NCI-H1092 treated with DMSO at 0.1 percent for 48 hours (cell line): Measurements from ENCODE around the gene TEDC1.

Experiments used
- DNase-seq: peaks from one replicate; lab custom pipeline; 2025; lab: John Stamatoyannopoulos, UW

The TEDC1 gene

DNA sequence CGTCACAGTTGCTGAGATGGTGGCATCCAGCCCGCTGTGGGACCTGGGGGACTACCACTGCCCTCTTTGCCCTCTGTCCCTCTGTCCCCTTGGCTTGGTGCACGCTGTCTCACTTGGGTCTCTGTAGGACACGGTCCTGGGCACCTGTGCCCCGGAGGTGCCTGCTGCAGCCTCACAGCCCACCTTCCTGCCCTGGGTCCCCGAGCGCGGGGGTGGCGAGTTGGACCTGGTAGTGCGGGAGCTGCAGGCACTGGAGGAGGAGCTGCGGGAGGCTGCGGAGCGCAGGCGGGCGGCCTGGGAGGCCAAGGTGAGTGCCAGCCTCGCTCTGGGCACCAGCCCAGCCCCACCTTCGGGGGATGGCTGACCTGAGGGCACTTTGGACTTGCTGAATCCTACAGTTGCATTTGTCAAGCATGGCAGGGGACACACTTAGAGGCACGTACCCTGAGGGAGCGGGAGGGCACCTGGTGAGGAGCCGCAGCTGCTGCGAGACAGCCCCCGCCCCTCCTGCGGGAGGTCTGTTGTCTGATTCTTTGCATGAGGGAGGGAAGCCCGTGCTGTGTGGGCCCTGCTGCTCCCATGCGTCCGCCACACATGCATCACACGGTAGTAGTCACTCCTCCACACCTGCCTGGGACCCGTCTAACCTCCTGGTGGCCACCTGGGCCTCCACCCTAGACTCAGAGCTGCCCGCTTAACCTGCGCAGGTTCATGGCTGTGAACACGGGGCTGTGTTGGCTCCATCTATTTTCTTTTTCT, 6.8 kb downstream of the TEDC1 start:
- no peak for DNase-seq

DNA sequence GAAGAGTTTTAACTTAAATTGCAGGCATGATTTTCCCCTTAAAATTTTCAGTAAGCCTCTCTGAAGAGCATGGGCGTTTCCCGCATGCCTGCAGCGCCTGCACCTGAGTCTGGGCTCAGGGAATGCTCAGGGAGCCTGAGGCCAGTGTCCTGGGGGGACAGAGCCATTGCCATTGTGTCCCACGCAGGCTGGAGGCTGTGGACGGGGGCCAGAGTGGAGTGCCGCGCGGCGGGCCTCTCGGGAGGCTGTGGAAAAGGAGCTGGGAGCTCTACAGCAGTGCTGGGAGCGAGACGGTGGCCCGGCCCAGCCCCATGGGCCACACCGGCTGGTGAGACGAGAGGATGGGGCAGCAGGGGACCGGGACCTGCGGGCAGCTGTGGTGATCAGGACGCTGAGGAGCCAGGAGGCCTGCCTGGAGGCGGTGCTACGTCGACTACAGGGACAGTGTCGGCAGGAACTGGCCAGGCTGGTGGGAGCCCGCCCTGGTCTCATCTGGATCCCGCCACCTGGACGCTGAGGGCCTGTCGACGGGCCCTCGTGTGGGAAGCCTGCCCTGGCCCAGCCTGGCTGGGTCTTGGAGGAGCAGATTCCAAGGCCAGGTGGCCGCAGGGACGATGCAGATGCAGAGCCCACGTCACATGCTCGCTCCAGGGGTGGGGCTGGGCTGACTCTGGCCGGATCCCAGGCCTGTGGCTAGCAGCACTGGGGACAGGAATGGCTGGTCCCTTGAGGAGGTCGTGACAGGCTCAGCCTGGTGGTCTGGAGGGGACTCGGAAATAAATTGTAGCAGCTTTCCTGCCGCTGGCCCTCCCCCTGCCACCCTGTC, 7.6 kb downstream of the TEDC1 start:
- DNase-seq, result no peak

GRCh38 chr14:105499256-105500035, 8.4 kb downstream of the TEDC1 start:
- DNase-seq, result no peak

DNA sequence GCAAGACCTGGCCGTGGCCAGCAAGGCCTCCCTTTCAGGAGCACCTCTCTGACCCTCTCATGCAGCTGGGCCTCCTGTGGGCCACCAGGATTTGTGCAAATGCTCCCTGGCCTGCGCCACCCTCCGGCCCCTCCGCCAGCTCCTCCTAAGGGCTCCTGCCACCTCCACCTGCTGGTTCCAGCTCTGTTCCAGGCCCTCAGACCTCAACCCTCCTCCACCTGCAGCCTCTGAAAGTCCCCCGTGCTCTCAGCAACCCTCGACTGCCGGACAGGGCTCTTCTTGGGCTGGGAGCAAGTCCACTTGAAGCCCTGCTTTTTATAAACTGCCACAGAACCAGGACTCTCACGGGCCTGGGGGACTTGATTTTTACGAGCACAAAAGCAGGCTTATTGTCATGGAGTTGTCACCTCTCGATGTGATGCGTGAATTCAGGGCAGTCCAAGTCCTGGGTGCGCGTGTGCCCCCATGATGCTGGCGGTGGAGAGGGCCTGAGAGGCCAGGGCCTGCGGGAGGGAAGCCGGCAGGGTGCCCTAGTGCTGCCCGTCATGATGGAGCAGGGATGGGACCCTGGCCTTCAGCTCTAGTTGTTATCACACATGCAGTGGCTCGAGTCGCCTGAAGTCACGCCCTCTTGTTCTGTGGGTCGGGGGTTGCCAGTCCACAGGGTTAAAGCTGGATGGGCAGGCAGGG, 9.1 kb downstream of the TEDC1 start:
- no peak for DNase-seq

DNA sequence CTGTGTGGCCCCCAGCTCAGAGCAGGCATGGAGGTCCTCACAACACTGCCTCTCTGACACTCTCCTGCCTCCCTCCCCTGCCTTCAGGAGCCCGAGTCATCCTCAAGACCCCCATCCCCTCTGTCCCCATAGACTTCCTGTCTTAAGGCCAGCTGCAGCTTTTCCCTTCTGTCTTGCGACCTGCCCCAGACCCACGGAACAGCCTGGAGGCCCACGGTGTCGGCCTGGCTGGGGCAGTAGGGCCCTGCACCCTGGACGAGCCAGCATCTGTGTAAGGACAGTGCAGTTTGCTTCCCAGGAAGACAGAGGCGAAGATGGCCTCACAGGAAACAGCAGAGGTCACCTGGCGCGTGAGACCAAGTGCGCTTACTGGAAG, 9.7 kb downstream of the TEDC1 start:
- DNase-seq, result no peak

- no peak for DNase-seq
Observed at GRCh38 chr14:105501504-105502291, 10.7 kb downstream of the TEDC1 start.

- no peak for DNase-seq
Observed at GRCh38 chr14:105502446-105503295, 11.6 kb downstream of the TEDC1 start.

DNA sequence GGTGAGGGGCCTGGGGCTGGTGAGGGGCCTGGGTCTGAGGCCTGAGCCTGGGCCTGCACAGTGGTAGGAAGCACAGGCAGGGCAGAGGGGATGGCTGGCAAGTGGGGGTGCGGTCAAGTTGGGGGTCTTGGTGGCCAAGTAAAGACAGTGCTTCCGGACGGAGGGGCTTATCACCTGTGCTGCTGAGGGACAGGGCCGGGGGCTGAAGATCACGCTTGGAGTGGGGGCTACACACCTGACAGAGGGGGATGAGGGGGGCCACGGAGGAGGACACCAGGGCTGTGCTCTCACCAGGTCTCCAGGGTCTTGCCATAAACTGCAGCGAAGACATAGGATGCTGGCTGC, 12.2 kb downstream of the TEDC1 start:
- DNase-seq, result no peak

DNA sequence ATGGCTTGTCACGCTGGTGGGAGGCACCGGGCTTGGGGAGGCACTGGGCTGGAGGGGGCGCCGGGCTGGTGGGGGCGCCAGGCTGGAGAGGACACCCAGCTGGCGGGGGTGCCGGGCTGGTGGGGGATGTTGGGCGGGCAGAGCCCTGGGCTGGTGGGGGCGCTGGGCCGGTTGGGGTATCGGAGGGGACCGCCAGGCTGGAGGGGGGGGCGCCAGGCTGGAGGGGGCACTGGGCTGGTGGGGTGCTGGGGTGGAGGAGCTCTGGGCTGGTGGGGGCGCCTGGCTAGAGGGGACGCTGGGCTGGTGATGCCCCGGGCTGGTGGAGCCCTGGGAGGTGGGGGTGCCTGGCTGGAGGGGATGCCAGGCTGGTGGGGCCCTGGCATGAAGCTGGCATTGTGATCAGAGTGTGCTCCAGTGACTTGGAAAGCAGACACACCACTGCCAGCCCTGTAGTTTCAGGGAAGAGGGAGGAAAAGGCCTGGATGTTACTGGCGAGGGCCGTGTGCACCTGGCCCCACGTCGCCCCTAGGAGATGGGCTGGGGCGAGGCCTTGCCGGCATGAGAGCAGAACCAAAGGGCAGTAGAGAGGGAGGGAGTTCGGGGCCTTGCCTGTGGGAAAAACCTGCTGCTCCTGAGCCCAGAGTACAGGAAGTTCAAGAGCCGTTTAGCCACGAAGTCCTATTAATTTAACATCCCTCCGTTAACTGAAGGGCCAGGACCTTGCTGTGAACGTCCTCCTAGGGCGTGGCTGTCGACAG, 13.1 kb downstream of the TEDC1 start:
- no peak for DNase-seq

- DNase-seq, result no peak
Observed at GRCh38 chr14:105505101-105505500, 14.1 kb downstream of the TEDC1 start.

GRCh38 chr14:105507247-105507646, 16.2 kb downstream of the TEDC1 start:
- no peak for DNase-seq

DNA sequence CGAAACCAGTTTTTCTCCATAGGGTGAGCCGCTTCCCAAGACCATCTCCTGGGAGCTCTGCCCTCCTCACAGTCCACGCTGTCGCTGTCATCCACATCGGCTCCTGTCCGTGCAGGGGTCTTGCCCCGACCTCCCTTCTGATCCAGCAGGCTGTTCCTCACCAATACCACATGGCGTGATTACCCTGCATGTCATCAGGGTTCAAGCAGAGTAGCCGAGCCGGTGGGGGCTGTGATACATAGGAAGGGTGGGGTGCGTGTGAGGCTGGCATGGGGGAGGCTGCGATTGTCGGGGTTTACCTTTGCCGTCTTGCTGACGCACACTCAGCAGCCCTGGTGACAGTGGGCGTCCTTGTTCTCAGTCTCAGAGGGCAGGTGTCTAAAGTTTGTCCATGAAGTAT, 17.0 kb downstream of the TEDC1 start:
- DNase-seq, result no peak

DNA sequence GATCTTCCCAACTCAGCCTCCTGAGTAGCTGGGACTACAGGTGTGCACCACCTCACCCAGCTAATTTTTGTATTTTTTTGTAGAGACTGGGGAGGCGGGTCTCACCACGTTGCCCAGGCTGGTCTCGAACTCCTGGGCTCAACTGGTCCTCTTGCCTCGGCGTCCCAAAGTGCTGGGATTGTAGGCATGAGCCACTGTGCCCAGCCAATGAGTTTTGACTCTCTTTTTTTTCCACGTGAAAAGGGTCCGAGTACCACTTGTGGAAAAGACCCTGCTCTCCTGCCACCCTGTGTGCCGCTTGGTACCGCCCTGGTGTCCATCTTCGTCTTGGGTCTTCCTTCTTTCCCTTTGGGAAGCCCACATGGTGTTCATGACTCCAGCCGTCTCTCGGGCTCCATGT, 17.6 kb downstream of the TEDC1 start:
- DNase-seq, result no peak

GRCh38 chr14:105517096-105517495, 26.1 kb downstream of the TEDC1 start:
- no peak for DNase-seq

DNA sequence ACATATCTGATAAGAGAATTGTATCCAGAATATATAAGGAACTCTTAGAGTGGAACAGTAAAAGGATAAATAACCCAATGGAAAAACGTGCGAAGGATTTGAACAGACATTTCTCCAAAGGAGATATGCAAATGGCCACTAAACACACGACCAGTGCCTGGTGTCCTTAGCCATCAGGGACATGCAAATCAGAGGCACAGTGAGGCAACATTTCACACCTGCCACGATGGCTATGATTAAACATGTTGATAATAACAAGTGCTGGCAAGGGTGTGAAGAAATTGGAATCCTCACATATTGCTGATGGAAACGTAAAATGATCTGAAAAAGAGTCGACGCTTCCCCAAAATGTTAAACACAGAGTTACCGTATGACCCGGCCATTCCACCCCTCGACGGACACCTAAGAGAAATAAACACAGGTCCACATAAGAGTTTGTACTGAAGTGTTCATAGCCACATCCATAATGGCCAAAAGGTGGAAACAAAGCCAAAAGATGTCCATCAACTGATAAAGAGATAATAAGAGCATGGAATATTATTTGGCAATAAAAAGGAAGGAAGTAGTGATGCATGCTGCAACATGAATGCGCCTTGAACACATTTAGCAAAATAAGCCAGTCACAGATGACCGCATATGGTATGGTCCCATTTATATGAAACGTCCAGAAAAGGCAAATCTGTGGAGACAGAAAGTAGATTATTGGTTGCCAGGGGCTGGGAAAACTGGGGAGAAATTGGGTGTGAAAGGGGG, 29.1 kb downstream of the TEDC1 start:
- DNase-seq, result no peak

DNA sequence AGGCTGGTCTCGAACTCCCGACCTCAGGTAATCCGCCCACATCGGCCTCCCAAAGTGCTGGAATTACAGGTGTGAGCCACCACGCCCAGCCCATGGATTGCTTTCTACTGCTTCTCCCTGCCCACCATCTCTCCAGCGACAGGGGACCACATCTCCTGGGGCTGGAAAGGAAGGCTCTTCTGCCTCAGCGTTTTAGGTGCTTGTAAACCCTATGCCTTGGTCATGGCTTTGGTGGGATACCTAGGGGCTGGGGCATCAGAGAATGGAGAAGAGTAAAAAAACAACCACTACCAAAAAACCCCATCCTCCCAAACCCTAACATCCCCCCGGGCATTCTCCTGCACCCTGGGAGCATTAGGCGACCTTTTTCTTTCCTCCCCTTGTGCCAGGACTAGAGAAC, 34.3 kb downstream of the TEDC1 start:
- no peak for DNase-seq

DNA sequence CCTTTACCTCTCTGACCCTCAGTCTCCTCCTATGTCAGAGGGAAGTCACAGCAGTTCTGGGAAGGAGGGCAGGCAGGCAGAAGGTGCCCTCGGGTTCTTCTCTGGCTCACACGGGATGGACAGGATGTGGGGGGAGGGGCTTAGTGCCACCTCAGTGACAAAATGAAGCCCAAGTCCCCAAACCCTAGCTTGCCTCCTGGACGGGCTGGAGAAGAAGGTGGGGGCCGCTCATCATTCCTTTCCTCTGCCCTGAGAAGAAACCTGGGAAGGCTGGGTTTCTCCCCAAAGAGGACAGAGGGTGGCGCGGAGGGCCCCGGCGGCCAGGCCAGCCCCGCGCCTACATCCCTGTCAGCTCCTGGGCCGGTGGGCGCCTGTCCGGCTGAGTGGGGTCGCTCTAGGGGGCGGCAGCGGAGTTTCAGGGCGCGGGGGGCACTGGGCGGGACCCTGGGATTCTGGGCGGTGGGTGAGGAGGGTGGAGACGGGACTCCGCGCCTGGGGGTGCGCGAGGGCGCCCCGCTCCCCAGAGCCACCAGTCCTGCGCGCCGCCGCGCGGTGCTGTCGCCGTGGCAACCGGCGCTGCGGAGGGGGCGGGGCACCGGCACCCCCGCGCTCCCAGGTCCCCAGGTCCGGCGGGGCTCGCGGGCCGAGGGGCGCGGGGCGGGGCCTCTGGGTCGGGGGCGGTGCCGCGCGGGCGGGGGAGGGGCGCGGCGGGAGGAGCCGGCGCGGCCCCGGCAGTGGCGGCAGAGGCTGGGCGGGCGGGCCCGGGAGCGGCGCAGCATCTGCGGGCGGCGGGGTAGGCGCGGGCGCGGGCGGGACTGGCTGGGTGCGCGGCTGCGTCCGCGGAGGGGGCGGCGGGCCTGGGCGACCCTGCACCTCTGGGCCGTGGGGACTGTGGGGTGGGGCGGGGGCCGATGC, 35.1 kb downstream of the TEDC1 start, which contains the start of gene TMEM121:
Gene TMEM121 (plus strand): TSS at position 723 of the 915 bp plus-strand sequence. CDS start 2,252 bp downstream, outside the sequence.
- no peak for DNase-seq
